HG02885 (cell line): Measurements from ENCODE around the gene CNR1.

Experiments
- ATAC-seq: cut with Tn5 transposase; IDR thresholded peaks from one replicate; pipeline ENCODE4 v1.9.1; 2021; ENCODE audit warnings: mild to moderate bottlenecking; ENCODE audit not compliant: unreplicated experiment, poor library complexity

The CNR1 gene

DNA sequence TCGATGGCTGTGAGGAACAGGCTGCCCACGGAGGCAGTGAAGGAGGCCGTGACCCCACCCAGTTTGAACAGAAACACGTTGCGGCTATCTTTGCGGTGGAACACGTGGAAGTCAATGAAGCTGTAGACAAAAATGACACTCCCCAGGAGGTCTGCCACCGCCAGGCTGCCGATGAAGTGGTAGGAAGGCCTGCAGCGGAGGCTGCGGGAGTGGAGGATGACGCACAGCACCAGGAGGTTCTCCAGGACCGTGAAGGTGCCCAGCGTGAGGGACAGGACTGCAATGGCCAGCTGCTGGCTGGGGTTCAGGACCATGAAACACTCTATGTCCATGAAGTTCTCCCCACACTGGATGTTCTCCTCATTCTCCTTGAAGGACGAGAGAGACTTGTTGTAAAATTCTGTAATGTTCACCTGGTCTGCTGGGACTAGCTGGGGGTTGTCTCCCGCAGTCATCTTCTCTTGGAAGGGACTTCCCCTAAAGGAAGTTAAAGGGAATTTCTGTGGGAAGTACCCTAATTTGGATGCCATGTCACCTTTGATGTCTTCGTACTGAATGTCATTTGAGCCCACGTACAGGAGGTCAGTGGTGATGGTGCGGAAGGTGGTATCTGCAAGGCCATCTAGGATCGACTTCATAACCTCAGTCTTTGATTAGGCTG lies 21.4 kb downstream of the CNR1 start:
- no peak for ATAC-seq

DNA sequence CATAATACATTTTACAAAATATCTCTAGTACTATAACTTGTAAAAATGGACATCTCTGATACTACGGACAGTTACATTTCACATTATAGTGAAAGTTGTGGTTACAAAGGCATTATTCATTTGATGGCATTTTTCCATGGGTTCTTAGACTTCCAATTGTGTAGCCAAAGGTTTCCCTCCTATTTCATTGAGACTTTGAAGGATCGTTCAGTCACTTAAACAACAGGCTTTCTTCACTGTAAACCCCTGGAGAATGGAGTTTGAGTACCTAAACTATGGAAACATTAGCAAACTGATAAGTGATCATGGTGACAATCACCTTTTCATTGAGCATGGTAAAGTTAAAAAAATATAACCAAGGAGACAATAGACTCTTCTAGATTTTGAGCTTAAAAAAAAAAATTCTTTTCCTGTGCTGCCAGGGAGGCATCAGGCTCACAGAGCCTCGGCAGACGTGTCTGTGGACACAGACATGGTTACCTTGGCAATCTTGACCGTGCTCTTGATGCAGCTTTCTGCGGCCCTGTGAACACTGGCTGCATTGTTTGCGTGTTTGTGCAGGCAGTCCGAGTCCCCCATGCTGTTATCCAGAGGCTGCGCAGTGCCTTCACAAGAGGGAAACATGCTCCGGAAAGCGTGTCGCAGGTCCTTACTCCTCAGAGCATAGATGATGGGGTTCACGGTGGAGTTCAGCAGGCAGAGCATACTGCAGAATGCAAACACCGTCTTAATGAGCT lies 22.6 kb downstream of the CNR1 start:
- ATAC-seq = no peak

DNA sequence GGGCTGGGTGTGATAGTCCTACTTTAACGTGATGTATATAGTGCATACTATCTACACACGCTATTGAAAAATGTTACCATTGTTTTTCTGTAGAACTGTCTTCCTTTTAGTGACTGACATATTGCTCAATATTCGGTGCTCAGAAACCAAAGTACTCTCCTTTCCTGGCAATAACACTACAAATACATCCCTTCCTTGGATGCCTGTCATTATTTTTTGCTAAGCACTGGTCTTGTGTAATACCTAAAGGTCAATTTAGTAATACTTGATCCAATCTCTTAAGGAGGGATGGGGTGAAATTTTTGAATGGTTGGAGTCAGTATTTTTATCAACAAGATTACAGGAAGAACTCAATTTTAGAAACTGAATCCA lies 23.9 kb downstream of the CNR1 start:
- ATAC-seq = no peak

DNA sequence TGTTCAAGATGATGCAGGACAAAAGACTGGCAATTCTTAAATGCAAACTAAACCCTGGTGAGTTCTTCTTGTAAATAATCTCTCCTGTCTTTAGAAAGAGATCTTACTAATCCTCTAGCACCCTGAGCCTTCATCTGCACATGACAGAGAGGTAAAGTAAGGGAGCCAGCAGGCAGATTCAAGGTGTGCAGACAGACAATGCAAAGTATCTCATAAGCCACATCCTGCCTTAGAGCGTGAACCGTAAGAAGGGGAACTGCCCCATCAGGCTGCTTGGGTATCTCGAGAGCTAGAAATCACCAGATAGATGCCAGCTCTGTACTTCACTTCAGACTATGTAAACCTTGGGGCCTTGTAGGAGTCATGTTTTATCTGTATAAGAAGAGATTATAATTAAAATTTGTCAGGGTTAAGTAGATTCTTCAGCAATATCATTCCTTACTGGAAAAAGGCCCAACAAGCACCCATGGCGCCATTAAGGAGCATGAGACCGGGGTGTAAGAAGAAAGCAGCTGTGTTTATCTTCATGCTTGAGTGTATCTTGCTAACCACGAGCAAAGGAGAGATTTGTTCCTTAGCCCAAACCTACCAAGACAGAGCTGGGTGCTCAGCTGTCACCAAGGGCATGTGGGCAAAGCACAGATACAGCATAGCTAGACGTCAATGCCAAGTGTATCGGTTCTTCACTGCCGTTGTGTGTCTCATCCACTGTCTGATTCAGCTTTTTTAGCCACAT lies 24.4 kb downstream of the CNR1 start:
- ATAC-seq = peak; percentile 98

DNA sequence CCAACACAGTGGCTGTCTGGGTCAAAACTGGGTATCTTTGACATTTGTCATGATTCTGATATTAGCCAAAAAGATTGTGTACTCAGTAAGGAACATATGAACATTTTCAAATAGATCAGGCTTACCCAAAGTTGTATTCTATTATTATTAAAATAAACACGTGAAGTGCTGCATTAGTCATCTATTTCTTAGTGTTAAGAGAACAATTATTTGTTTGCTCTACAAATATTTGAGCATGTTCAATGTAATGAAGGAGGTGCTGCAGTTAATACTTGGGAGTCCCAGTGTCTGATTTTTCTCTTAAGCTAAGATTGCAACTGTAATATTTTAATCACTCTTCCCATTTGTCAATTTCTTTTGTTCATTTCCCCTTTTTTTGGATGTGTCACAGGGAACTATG lies 28.2 kb downstream of the CNR1 start:
- no peak for ATAC-seq

DNA sequence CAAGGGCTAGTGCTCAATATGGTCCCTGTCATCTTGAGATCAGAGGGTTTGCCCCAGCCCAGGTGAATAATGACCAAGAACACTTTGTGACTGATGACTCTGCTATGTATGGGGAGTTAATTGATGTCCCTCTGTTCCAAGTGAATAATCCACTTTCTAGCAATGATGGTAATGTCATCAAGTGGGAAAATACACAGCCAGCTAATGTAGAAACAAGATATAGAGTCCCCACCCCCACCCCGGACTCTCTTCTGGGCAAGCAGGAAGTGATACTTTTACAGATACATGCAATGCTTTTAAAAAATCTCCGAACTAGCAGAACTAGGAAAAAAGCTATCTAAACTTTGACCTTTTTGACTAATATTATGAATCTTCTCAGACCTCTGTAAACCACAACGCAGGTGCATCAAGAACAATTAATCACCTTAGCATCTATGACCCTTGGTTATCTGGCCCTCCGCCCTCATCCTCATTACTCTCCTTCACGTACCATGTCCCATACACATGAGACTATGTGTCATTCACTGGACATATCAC lies 30.5 kb downstream of the CNR1 start:
- ATAC-seq = peak; percentile 85

DNA sequence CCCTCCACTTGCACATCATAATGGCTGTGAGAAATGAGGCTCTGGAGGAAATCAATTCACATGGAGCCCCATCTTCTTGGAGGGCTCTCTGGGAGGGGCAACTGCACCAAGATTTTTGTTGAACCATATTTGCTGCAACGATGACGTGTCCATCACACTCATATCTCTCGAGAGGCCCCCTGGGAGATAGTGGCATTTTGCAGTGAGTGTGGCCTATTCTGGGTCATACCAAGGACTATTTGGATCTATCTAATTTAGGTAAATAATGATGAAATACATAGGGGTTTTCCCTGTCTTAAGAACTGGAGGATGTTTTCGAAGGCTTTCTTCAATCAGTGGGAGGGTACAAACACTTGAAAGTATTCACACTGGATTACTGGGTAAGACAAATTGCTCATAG lies 31.6 kb downstream of the CNR1 start:
- ATAC-seq = no peak

DNA sequence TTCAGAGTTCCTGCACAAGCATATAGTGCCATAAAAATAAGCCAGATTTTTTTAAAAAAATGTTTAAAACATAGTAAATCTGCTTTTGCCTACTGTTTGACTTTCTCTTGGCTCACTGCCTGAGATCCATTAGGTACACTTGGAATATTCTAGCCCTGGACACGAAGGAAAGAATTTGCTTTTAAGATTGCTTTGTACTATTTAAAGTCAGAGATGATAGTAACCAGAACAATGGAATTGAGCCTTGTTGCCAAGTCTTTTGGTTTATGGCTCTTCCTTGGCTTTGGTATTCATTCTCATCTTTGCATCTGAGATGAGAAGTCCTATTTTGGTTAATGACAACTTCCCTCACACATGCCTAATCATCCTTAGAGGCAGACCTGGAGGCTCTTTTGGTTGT lies 32.4 kb downstream of the CNR1 start:
- no peak for ATAC-seq

DNA sequence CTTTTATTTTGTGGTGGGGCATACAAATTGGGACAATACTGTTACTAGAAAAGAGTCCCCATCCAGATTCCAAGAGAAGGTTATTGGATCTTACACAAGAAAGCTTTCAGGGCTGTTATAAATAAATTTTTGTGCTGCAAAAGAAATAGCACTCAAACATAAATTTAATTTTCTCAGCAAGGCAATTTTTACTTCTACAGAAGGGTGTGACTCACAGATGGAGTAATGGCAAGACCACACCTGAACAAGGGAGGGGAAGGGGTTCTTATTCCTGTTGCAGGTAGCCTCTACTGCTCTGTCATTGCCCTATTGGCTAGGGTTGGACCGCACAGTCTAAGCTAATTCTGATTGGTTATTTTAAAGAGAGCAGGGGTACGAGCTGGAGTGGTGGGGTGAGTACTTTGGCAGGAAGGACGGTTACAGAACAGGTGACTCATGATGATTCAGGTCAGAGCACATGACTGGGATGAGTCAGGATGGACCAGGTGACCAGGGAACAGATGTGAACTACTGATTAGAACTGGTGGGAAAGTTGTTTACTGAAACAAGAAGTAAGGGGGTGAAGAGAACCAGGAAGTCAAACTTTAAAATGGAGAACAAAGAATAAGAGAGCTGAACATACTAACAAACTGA lies 41.1 kb downstream of the CNR1 start:
- no peak for ATAC-seq

DNA sequence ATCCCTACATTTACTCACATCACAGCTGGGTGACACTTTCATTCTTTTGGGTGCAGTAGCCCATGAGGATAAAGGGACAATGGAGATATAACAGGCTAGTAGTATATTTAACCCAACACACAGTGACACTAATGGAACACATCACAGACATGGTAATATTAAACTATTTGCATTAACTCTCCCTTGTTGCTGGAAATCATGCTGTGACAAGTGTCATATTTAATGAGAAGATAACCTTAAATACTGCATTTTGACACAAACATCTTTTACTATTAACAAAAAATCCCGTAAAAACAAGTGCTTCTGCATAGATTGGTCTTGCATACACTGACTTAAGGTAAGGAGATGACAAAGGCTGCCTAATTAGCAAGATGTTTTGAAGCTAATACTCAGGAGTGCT lies 45.5 kb downstream of the CNR1 start:
- ATAC-seq = no peak

DNA sequence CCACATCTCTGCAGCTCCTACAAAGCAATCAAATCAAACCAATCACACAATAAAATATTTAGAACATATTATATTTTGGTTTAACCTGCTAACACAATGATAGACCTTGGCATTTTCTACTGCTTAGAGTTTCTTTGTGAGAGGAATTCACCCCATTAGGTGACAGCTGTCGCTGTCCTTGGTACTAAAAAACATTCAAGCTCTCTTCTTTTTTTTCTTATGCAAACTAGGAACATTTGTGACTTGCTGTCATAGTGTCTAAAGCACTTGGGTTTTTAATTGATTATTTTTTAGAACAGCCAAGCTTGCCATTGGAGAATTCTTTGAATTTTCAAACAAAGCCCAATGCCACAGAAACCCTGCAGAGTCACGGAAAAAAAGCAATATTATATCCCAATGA lies 46.4 kb downstream of the CNR1 start:
- no peak for ATAC-seq

DNA sequence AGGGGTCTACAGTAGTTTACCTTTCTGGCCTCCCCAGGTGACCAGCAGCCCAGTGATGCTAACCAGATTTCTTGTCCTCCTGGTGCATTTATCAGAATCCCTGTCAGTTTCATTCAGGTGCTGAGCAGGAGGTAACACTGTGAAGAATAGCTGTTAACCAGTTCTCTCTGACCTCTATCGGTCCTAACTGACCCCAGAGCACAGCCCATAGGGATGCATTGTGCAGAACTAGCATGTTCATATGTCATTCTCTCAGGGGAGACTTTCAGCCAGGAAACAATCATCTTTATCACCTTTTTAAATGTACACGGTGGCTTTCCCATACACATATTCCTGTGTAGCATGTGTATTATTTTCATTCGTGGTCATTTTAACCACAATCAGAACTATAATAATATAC lies 49.9 kb downstream of the CNR1 start:
- no peak for ATAC-seq

DNA sequence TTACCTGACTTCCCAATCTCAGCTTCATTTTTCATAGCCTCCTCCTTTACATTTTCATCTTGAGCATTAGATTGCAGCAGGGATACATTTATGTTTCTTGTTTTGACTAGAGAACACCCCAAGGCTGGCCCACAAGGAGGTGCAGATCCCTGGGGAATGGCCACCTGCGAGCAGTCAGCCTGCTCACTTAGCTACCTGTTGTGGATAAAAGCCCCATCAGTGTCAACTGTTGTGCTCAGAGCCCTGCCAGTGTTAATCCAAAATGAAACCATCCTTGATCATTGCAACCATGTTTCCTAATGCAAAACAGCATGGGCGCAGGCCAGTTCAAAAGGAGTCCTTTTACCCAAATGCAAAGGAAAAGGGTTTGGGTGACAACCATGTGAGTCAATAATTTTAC lies 50.8 kb downstream of the CNR1 start:
- ATAC-seq = no peak

DNA sequence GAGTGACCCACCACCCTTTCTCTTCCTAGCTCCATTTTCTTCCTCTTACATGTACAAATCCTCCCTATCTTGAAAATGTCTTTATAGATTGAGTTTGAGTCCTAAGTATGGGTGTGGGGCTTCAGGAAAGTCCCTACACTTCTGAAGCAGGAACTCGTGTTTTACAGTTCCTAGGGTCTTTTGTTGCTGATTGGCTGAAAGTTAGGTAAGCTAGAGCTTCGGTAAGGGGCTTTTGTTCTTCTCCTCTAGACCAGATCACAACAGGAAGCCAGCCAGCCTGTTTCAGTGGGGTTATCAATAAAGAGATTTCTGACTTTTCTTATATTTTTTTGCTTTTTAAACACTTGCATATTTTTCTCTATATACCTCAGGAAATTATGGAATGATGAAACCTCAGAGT lies 51.3 kb downstream of the CNR1 start:
- ATAC-seq = no peak

DNA sequence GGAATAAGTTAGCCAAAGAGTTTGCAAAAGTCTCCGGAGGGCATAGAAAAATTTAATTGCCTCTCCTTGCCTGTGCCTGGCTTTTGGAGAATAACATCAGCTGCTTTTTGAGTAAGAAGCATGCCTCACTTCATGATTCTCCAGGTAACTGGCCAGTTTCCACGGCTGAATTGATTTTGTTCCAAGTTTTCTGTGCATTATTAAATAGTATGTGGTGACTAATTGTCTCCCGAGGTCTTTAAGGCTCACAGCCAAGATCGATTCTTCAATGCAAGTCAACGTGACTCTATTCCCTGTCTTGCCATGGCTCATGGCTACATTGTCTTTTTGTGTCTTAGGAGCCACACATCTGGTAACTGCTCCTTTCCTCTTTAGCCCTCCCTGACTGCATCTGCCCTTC lies 54.2 kb downstream of the CNR1 start:
- no peak for ATAC-seq

DNA sequence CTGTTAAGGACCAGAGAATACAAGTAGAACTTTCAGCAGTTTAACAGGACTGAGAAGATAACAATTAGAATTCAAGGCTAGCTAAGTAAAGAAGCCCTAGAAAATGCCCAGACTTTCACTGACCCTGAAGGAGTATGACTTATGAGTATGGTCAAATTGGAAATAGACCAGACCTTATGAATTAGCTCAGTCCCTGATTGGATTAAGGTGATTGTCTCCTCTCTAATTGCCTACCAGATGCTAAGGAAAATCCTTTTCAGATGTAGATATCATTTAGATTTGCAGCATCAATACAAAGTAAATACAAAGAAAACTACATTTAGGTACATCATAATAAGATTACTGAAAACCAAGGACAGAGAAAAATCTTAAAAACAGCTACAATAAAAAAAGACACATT lies 58.9 kb downstream of the CNR1 start:
- ATAC-seq = no peak

DNA sequence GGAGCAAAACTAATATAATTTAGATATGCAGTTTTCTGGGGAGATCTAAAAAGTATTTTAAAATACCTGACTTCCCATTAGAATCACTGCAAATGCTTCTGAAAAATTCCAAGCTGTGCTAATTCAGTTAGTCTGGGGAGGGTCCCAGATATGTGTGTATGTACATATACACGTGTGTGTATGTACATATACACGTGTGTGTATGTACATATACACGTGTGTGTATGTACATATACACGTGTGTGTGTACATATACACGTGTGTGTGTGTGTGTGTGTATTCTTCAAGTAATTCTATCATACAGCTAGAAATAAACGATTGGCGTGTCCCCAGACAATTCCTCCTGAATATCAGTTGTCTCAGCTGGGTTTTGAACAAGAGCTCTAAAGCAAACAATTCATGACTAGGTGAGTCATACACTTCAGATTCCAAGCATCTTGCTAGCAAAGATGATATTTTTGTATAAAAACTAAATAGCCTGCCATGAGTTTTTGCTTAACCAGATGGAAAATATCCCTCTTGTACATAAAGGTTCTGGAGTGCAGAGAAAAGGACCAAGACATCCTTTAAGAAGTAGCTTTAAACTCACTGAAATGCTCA lies 60.3 kb downstream of the CNR1 start:
- no peak for ATAC-seq
